K562 (cell line): ENCODE measurements around the gene ZCWPW1. TPM values are rescaled to one million over a fixed set of nuclear protein-coding genes. Genes with fewer than 3 reads are reported as not detected.
A peak's percentile ranks its signal among the peaks of the same experiment; 100 is the strongest.

ENCODE experiments used
- ATAC-seq: fragments of 200-7000 bp; cut with Tn5 transposase; 3 replicates; pipeline ENCODE4 v1.9.1; 2020; ENCODE audit warnings: moderate library complexity
- BruUV-seq: library from RNA; stranded (reverse); fragments of 400-500 nt; replicated peaks from 2 replicates; lab custom pipeline; 2021; lab: Mats Ljungman, UMichigan
- CTCF ChIA-PET: fragments of 300-600 bp; formaldehyde crosslinking; extraction: SDS; loops from one replicate; lab custom pipeline; 2021; ENCODE audit warnings: low intra/inter-chr PET ratio; lab: Yijun Ruan, JAX
- POLR2A ChIA-PET: fragments of 300-600, 350-650 bp; sonication (Branson Sonifier 250); formaldehyde crosslinking; extraction: SDS; loops from one replicate; lab custom pipeline; 2021; ENCODE audit warnings: antibody characterized with exemption, inconsistent platforms; lab: Yijun Ruan, JAX
- DNase-seq, 4 experiments: peaks; one replicate each; pipeline versions ENCODE4 v3.0.0 to v3.0.0-alpha.2; 2011 to 2018; ENCODE audit warnings: low spot score in 3 of 4, mixed read lengths in 3 of 4; ENCODE audit errors: extremely low read depth in 1 of 4
- FAIRE-seq: peaks from 2 replicates; lab custom pipeline; 2011; peaks lifted over from hg19 to GRCh38; lab: Jason Lieb, UNC
- H2AFZ ChIP-seq: 2 replicates; pipeline ENCODE4 v1.6.0; 2011; ENCODE audit warnings: low read depth, low read length, control low read depth, inconsistent platforms
- H3K27ac ChIP-seq: fragments of 200-600 bp; 3 replicates; pipeline ENCODE4 v1.8.0; 2011; ENCODE audit warnings: low read depth, mild to moderate bottlenecking, control low read depth, inconsistent platforms, low read length, moderate library complexity, mixed read lengths; ENCODE audit errors: extremely low read depth
- H3K27me3 ChIP-seq, 2 experiments: fragments of 300-600 bp in 1 of 2; 2 replicates in 1 of 2; 3 replicates in 1 of 2; pipeline versions ENCODE4 v1.6.0 to v1.8.0; 2011; ENCODE audit warnings: inconsistent platforms in 2 of 2, low read length in 2 of 2, mild to moderate bottlenecking in 1 of 2, mixed read lengths in 1 of 2, moderate library complexity in 1 of 2; ENCODE audit not compliant: control insufficient read depth in 2 of 2, insufficient read depth in 2 of 2
- H3K36me3 ChIP-seq: fragments of 300-600 bp; 3 replicates; pipeline ENCODE4 v1.8.0; 2011; ENCODE audit warnings: mild to moderate bottlenecking, low read length, inconsistent platforms; ENCODE audit not compliant: control insufficient read depth, insufficient read depth
- H3K4me1 ChIP-seq, 2 experiments: fragments of 200-600 bp in 1 of 2; replicated peaks in 1 of 2; 2 replicates in 1 of 2; 3 replicates in 1 of 2; pipeline versions ENCODE4 v1.5.1 to v1.8.0; 2011; ENCODE audit warnings: inconsistent platforms in 2 of 2, low read length in 2 of 2, mild to moderate bottlenecking in 1 of 2, mixed read lengths in 1 of 2, moderate library complexity in 1 of 2; ENCODE audit not compliant: control insufficient read depth in 2 of 2, insufficient read depth in 2 of 2
- H3K4me2 ChIP-seq: 2 replicates; pipeline ENCODE4 v1.6.1; 2011; ENCODE audit warnings: low read length, control low read depth, inconsistent platforms, mixed read lengths; ENCODE audit not compliant: insufficient read depth
- H3K4me3 ChIP-seq: fragments of 200-600 bp; sonication (generic), shearing (Covaris generic); 2 replicates; pipeline ENCODE4 v1.5.1; 2016; ENCODE audit warnings: control low read depth, inconsistent platforms
- H3K79me2 ChIP-seq: fragments of 200-600 bp; 3 replicates; pipeline ENCODE4 v1.8.0; 2011; ENCODE audit warnings: low read length, inconsistent platforms; ENCODE audit not compliant: control insufficient read depth, insufficient read depth
- H3K9ac ChIP-seq, 2 experiments: 2 replicates each; pipeline versions ENCODE4 v1.6.0 to v1.6.1; 2011; ENCODE audit warnings: low read depth in 2 of 2, low read length in 2 of 2, control low read depth in 1 of 2, inconsistent platforms in 1 of 2, mild to moderate bottlenecking in 1 of 2, mixed read lengths in 1 of 2; ENCODE audit not compliant: insufficient read depth in 1 of 2
- H3K9me1 ChIP-seq: one replicate; pipeline ENCODE4 v1.6.0; 2011; ENCODE audit warnings: inconsistent platforms, mild to moderate bottlenecking, low read length, moderate library complexity; ENCODE audit not compliant: control insufficient read depth, insufficient read depth
- H3K9me3 ChIP-seq: replicated peaks from 2 replicates; pipeline ENCODE4 v1.5.1; 2011; ENCODE audit warnings: low read depth, low read length, inconsistent platforms; ENCODE audit not compliant: control insufficient read depth, insufficient read depth
- H4K20me1 ChIP-seq: replicated peaks from 2 replicates; pipeline ENCODE4 v1.6.1; 2011; ENCODE audit warnings: low read length, inconsistent platforms, mixed read lengths; ENCODE audit not compliant: control insufficient read depth, insufficient read depth
- CREB1 ChIP-seq, 2 experiments: sonication (generic) in 1 of 2; formaldehyde crosslinking in 1 of 2; IDR thresholded peaks; 2 replicates each; pipeline versions ENCODE4 v1.6.1 to v1.8.0; 2012 to 2022; ENCODE audit warnings: inconsistent platforms in 1 of 2, mild to moderate bottlenecking in 1 of 2, missing genetic modification reagents in 1 of 2, moderate library complexity in 1 of 2
- ESRRA ChIP-seq: fragments of 450-650 bp; IDR thresholded peaks from 2 replicates; pipeline ENCODE4 v1.6.1; 2014; ENCODE audit warnings: low read depth, mild to moderate bottlenecking, moderate library complexity, borderline replicate concordance
- LCOR ChIP-seq: sonication (generic); formaldehyde crosslinking; IDR thresholded peaks from 2 replicates; pipeline ENCODE4 v1.8.0; 2022; ENCODE audit warnings: mild to moderate bottlenecking, missing genetic modification reagents
- SMARCA4 ChIP-seq: fragments of 450-650 bp; IDR thresholded peaks from 2 replicates; pipeline ENCODE4 v1.6.1; 2016
- STAT5A ChIP-seq: IDR thresholded peaks from 2 replicates; pipeline ENCODE4 v1.6.1; 2012; ENCODE audit warnings: low read length, inconsistent platforms, borderline replicate concordance
- XRCC3 ChIP-seq: fragments of 450-650 bp; IDR thresholded peaks from 2 replicates; pipeline ENCODE4 v1.6.1; 2017; ENCODE audit warnings: mild to moderate bottlenecking, moderate library complexity
- WGBS: fragments of 100-300 bp; shearing (Covaris generic); methylation state at CpG from one replicate; pipeline ENCODE4 v1.1.6; 2016; ENCODE audit warnings: low coverage, mixed read lengths; ENCODE audit not compliant: insufficient coverage; ENCODE audit errors: missing lambda C conversion rate; 5-methylcytosine and 5-hydroxymethylcytosine counted together
- in situ Hi-C: fragments of 300-500 bp; cut with MboI; formaldehyde crosslinking; loops from 4 replicates; pipeline ENCODE4 v1.15.0; 2018; ENCODE audit warnings: inconsistent platforms, mixed read lengths
- intact Hi-C: fragments of 100-400 bp; cut with micrococcal nuclease; formaldehyde crosslinking; loops from 2 replicates; pipeline ENCODE4 v1.14.2; 2022
- polyA plus RNA-seq, 8 experiments: library from polyadenylated mRNA; depleted of rRNA in 4 of 8; stranded (reverse) in 5 of 8; unstranded in 3 of 8; fragments of >200 nt; fragmentation: Nextera tagmentation in 2 of 8; fragmentation: Illumina TruSeq in 1 of 8; extraction: Ambion mirVana in 2 of 8; extraction: Trizol in 1 of 8; gene quantifications; 2 replicates each; pipeline versions ENCODE4 v1.2.1 to v1.2.3, GENCODE V29; 2011 to 2014; ENCODE audit warnings: inconsistent platforms in 1 of 8, missing spikeins in 1 of 8
- total RNA-seq, 7 experiments: library from RNA; depleted of rRNA in 6 of 7; stranded (reverse); fragments of >200 nt in 6 of 7; fragmentation: Illumina TruSeq in 2 of 7; extraction: Trizol in 2 of 7; gene quantifications; 2 replicates each; pipeline versions ENCODE4 v1.2.1 to v1.2.3, GENCODE V29; 2011 to 2021; ENCODE audit warnings: low replicate concordance in 1 of 7
- TF ChIP-seq, protein P1 (sequence below): IDR thresholded peaks from 2 replicates; pipeline ENCODE4 v1.6.1; 2011; ENCODE audit warnings: borderline replicate concordance, low read depth, mild to moderate bottlenecking, moderate library complexity, low read length; ENCODE audit not compliant: insufficient read depth, poor library complexity, severe bottlenecking
- TF ChIP-seq, protein P2 (sequence below): sonication (generic); formaldehyde crosslinking; IDR thresholded peaks from 2 replicates; pipeline ENCODE4 v1.8.1; 2023; ENCODE audit warnings: mild to moderate bottlenecking, missing genetic modification reagents
- TF ChIP-seq, protein P3 (sequence below): sonication (generic); formaldehyde crosslinking; IDR thresholded peaks from 2 replicates; pipeline ENCODE4 v1.8.0; 2022; ENCODE audit warnings: mild to moderate bottlenecking, missing genetic modification reagents

Gene ZCWPW1
- total and polyA plus RNA-seq, 9 of the 15 experiments (the other 6 are each of a cell fraction or from before 2014, with no cell fraction given): 0.18 to 1.7 (median 1.2) TPM

DNA sequence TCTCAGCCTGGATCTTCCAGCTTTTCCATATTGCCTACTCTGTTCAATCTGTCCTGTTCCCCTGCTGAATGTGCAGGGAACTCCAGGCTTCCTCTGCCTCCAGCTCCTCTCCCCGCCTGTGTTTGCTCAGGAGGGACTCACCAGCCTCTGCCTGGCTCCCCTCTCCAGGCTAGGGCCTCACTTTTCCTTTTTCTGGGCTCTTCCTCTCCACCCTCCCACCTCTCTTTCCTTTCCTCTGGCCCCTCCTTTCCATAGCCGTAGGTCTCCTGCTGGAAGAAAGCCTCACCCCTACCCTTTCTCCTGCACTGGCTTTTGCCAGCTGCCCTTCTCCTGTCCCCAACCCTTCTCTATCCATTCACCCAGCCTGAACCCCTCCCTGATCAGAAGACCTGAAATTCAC is 30.3 kb downstream of the ZCWPW1 start:
- DNase-seq: no peak
- no peaks in the 10 kb centered on the region for H3K9me1 ChIP-seq
- no peaks in the 10 kb centered on the region for H3K79me2 ChIP-seq
- CTCF ChIA-PET: interaction anchor here (0.5 kb wide), 1 partner anchor 684 kb away, joined by 3 read pairs; no protein-coding TSS in a partner anchor
- H2AFZ ChIP-seq: no peak overlapping the region
- TF ChIP-seq ESRRA (0 out of 2 replicates have a peak, but pooled peaks have one; percentile 3), LCOR (no peak)
- no peak overlapping the region for H3K9ac ChIP-seq
- H3K36me3 ChIP-seq: no peaks in the 10 kb centered on the region
- no peaks in the 10 kb centered on the region for H4K20me1 ChIP-seq
- in situ Hi-C loops (no loop called here), intact Hi-C loops (no loop called here)
- POLR2A ChIA-PET: interaction anchor here (0.5 to 1.0 kb wide), 4 partner anchors 44 to 1483 kb away, joined by 3 to 6 read pairs (median 3); partner anchors contain the start of gene TSC22D4
- no peak overlapping the region for H3K27ac ChIP-seq
- no peak for ATAC-seq
- H3K4me2 ChIP-seq: no peak overlapping the region
- H3K9me3 ChIP-seq: no peaks in the 10 kb centered on the region
- 10% methylated on average over 2 of the region's 2 CpGs for WGBS
- BruUV-seq: no TSS peak
- FAIRE-seq: no peak
- H3K4me1 ChIP-seq: peaks cover 0 to 14% of the 10 kb centered on the region in 2 experiments; a peak in 2 of 5 replicates
- peaks cover 5 to 10% of the 10 kb centered on the region in 2 experiments; a peak in 3 of 5 replicates for H3K27me3 ChIP-seq
- no peak overlapping the region for H3K4me3 ChIP-seq

DNA sequence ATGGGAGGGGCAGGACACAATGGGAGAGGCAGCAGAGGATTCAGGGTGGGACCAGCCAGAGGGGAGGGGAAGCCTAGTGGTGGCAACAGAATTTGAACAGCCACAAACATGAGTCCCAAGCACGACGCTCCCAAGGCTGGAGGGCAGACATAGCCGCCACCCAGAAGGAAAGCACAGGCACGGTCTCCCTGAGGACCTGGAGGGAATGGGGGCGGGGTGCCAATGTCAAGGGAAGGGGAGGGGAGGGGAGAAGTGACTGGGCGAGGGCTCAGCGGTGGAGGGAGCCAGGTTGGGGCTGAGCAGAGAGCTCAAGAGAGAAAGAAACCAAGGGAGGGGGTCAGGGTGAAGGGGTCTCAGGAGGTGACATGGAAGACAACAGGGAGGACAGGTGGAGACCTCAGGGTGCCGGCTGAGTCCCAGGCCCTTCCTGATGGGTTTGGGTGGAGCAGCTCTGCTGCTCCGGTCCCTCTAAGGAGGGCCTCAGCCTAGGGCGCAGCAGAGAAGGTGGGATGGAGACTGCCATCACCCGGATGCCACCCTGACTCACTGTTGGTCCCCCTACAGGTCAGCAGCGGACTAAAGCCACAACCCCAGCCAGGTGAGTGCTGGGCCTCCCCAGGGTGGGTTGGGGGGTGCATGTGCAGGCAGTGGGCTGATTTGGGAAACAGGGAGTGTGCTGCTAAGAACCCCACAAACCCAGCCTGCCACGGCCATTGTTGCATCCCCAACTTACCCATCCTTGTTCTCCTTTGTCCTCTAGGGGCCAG is 31.0 kb downstream of the ZCWPW1 start:
- intact Hi-C loops (no loop called here), in situ Hi-C loops (no loop called here)
- DNase-seq: peak in 1 of 4 experiments; percentile 39
- Histone ChIP-seq H3K9ac (no peak overlapping the region), H3K4me2 (no peak overlapping the region), H2AFZ (no peak overlapping the region), H3K9me1 (no peaks in the 10 kb centered on the region), H3K36me3 (no peaks in the 10 kb centered on the region), H3K27me3 (peaks cover 5 to 10% of the 10 kb centered on the region in 2 experiments; a peak in 3 of 5 replicates), H3K4me3 (no peak overlapping the region), H3K79me2 (no peaks in the 10 kb centered on the region), H4K20me1 (no peaks in the 10 kb centered on the region), H3K4me1 (peaks cover 0 to 14% of the 10 kb centered on the region in 2 experiments; a peak in 2 of 5 replicates), H3K9me3 (no peaks in the 10 kb centered on the region), H3K27ac (no peak overlapping the region)
- 11% methylated on average over 10 of the region's 13 CpGs for WGBS
- POLR2A ChIA-PET: interaction anchor here (0.5 to 1.0 kb wide), 5 partner anchors 15 to 1483 kb away, joined by 3 to 6 read pairs (median 3); no protein-coding TSS in a partner anchor
- no peak for FAIRE-seq
- peak; percentile 11 for ATAC-seq
- BruUV-seq: no TSS peak
- CTCF ChIA-PET: no interaction called here
- TF ChIP-seq, protein P1, sequence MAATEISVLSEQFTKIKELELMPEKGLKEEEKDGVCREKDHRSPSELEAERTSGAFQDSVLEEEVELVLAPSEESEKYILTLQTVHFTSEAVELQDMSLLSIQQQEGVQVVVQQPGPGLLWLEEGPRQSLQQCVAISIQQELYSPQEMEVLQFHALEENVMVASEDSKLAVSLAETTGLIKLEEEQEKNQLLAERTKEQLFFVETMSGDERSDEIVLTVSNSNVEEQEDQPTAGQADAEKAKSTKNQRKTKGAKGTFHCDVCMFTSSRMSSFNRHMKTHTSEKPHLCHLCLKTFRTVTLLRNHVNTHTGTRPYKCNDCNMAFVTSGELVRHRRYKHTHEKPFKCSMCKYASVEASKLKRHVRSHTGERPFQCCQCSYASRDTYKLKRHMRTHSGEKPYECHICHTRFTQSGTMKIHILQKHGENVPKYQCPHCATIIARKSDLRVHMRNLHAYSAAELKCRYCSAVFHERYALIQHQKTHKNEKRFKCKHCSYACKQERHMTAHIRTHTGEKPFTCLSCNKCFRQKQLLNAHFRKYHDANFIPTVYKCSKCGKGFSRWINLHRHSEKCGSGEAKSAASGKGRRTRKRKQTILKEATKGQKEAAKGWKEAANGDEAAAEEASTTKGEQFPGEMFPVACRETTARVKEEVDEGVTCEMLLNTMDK: peak; percentile 8
- TF ChIP-seq SMARCA4: no peak
- TF ChIP-seq, protein P2, sequence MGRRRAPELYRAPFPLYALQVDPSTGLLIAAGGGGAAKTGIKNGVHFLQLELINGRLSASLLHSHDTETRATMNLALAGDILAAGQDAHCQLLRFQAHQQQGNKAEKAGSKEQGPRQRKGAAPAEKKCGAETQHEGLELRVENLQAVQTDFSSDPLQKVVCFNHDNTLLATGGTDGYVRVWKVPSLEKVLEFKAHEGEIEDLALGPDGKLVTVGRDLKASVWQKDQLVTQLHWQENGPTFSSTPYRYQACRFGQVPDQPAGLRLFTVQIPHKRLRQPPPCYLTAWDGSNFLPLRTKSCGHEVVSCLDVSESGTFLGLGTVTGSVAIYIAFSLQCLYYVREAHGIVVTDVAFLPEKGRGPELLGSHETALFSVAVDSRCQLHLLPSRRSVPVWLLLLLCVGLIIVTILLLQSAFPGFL (CRISPR knock-in tag): no peak
- TF ChIP-seq, protein P3, sequence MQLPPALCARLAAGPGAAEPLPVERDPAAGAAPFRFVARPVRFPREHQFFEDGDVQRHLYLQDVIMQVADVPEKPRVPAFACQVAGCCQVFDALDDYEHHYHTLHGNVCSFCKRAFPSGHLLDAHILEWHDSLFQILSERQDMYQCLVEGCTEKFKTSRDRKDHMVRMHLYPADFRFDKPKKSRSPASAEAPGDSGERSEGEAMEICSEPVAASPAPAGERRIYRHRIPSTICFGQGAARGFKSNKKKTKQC (CRISPR knock-in tag): no peak
- no peak for TF ChIP-seq STAT5A
- no peak for TF ChIP-seq XRCC3
- TF ChIP-seq ESRRA: peak; percentile 64; the same call in 1 of the 2 replicates
- TF ChIP-seq CREB1 (IDR thresholded peaks at IDR 0.05): no peak
- no peak for TF ChIP-seq CREB1 (CRISPR knock-in tag; IDR thresholded peaks at IDR 0.05)
